ENCODE results near the gene FBXL17.

The FBXL17 gene

DNA sequence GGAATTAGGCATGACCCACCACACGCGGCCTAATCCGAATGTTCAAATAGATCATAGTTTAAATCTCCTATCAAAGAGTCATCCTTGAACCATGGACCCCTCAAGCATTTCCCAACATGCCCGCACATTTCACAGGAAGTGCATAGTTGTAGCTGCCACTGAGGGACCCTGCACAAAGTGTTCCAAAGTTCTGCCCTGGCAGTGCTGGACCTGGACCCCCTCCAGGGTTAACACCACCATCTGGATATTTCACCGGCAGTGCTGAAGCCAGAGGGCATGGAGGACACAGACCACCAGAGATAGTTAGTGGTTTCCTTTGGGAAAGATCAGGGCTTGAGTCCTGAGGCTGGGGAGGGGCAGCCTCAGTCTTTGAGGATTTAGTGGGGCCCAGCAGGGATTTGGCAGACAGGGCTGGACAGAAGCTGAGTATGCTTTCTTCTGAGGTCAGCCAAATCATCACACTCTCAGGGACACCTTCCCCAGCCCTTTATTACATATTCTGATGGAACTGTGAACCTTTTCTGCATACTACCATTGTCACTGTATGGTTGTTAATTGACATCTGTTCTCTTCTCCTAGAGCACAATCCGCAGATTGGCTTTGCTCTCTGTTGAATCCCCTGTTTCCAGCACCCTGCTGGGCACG lies 567.6 kb downstream of the FBXL17 start:
- no peaks in the 10 kb centered on the region for H3K9me3 Mint-ChIP-seq
- H3K27ac Mint-ChIP-seq = no peak overlapping the region
- H3K27me3 Mint-ChIP-seq = peaks cover 4% of the 10 kb centered on the region
- H3K4me3 Mint-ChIP-seq = no peak overlapping the region
- no peaks in the 10 kb centered on the region for H3K4me1 Mint-ChIP-seq
- H3K36me3 Mint-ChIP-seq = no peaks in the 10 kb centered on the region

DNA sequence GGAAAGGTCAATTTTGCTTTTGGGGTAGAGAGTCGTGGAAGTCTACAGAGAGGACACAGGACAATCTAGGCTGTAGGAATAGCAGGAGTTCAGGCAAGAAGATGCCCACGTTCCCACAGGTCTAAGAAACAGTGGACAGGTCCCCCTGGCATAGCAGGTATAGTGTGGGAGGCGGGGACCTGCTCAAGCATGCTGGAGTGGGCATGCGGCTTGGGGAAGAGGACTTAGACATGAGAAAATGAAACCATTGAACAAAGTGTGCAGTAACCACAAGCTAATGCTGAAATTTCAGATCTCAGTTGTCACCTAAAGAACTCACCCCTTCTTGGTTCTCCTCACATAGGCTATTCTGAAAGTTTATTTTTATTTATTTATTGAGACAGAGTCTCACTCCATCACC lies 568.3 kb downstream of the FBXL17 start:
- Mint-ChIP-seq H3K27me3 (no peaks in the 10 kb centered on the region), H3K4me1 (no peaks in the 10 kb centered on the region), H3K4me3 (no peak overlapping the region), H3K27ac (no peak overlapping the region), H3K36me3 (no peaks in the 10 kb centered on the region), H3K9me3 (no peaks in the 10 kb centered on the region)

- Mint-ChIP-seq H3K4me1 (no peaks in the 10 kb centered on the region), H3K27ac (no peak overlapping the region), H3K27me3 (no peaks in the 10 kb centered on the region), H3K36me3 (no peaks in the 10 kb centered on the region), H3K4me3 (no peak overlapping the region), H3K9me3 (no peaks in the 10 kb centered on the region)
Observed at GRCh38 chr5:107812570-107813141, 569.2 kb downstream of the FBXL17 start.

DNA sequence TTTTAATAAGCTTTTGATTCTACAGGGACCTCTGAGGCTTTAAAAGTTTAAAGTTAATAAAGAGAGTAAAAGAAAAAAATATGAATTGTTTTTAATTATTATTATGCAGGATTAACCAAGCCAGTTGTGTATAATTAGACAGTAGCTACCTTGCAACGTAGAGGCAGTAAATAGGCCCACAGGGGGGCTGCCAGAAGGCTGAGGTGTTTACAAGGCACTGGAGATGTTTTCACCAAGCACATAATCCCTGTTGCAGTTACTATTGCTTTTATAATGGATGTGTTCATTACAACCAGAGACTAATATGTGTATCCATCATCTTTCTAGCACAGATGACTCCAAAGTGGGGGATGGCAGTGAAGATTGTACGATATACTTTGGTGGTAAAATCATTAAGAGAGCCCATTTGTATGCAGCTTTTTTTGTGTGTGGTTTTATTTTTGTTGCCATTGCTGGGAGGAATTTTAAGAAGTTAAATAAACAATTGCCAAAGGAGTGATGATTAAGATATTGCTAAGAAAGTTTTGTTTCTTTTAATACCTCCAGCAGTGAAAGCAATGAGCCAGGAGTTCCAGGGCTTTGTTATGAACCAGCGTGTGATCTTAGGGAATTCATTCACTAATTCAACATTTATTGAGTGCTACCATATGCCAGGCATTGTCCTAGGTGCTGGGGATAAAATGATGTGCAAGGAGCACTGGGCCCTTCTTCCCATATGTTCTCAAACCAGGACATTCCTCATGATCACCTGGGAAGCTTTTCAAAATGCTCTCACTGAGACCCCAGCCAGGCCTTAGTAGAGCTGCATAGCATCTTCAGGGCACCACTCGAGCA lies 572.5 kb downstream of the FBXL17 start:
- H3K4me1 Mint-ChIP-seq = no peaks in the 10 kb centered on the region
- no peak overlapping the region for H3K27ac Mint-ChIP-seq
- no peaks in the 10 kb centered on the region for H3K27me3 Mint-ChIP-seq
- H3K36me3 Mint-ChIP-seq = no peaks in the 10 kb centered on the region
- no peaks in the 10 kb centered on the region for H3K9me3 Mint-ChIP-seq
- H3K4me3 Mint-ChIP-seq = no peak overlapping the region
